ENCODE data around the gene QRICH2.

QRICH2 gene

GRCh38 chr17:76307966-76308338 lies at the start of gene QRICH2:
Gene QRICH2 (minus strand): TSS chr17:76308276. CDS start chr17:76307998, 278 bp downstream.
- TF ChIP-seq, protein P1, sequence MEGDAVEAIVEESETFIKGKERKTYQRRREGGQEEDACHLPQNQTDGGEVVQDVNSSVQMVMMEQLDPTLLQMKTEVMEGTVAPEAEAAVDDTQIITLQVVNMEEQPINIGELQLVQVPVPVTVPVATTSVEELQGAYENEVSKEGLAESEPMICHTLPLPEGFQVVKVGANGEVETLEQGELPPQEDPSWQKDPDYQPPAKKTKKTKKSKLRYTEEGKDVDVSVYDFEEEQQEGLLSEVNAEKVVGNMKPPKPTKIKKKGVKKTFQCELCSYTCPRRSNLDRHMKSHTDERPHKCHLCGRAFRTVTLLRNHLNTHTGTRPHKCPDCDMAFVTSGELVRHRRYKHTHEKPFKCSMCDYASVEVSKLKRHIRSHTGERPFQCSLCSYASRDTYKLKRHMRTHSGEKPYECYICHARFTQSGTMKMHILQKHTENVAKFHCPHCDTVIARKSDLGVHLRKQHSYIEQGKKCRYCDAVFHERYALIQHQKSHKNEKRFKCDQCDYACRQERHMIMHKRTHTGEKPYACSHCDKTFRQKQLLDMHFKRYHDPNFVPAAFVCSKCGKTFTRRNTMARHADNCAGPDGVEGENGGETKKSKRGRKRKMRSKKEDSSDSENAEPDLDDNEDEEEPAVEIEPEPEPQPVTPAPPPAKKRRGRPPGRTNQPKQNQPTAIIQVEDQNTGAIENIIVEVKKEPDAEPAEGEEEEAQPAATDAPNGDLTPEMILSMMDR (IDR thresholded peaks at IDR 0.05; ENCODE audit: control extremely low read depth, extremely low read depth, low read depth, missing control alignments): no peak
- ChIA-PET CTCF (interaction anchor here (0.8 to 4.3 kb wide), 7 partner anchors 8 to 294 kb away, joined by 3 to 25 read pairs (median 3); partner anchors contain the start of gene PRPSAP1), POLR2A (no interaction called here)
- DNase-seq (ENCODE audit: extremely low spot score): no peak

GRCh38 chr17:76357597-76358158 lies 49.6 kb upstream of the QRICH2 start:
- ChIA-PET POLR2A (no interaction called here), CTCF (interaction anchor here (0.7 to 2.1 kb wide), 4 partner anchors 28 to 70 kb away, joined by 3 to 6 read pairs (median 4); no protein-coding TSS in a partner anchor)
- DNase-seq (ENCODE audit: extremely low spot score): no peak
- TF ChIP-seq, protein P1 (IDR thresholded peaks at IDR 0.05; ENCODE audit: control extremely low read depth, extremely low read depth, low read depth, missing control alignments): no peak

GRCh38 chr17:76356803-76357456 lies 48.9 kb upstream of the QRICH2 start:
- ChIA-PET CTCF (interaction anchor here (2.2 kb wide), 1 partner anchor 41 kb away, joined by 10 read pairs; no protein-coding TSS in a partner anchor), POLR2A (no interaction called here)
- TF ChIP-seq, protein P1 (IDR thresholded peaks at IDR 0.05; ENCODE audit: control extremely low read depth, extremely low read depth, low read depth, missing control alignments): no peak
- no peak for DNase-seq (ENCODE audit: extremely low spot score)

DNA sequence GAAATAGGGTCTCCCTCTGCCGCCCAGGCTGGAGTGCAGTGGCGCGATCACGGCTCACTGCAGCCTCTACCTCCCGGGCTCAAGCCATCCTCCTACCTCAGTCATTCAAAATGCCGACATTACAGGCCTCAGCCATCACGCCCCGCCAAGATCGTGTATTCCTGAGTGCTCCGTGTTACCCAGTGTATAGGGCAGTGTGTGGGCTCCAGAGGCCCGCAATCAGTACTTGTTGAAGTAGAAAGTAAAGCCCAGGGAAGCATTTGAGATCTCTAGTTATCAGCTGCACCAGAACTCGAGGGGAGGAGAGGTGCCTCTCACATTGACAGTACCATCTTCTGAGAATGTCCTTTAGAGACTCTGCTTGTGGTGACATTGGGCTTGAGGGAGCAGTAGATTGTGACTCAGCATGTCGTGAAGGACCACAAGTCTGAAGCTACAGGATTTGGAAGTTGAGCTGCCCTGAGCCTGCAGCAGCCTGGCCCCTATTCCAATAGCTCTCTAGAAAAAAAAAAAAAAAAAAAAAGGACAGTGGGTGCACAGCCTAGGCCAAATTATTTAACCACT lies 46.8 kb upstream of the QRICH2 start:
- ChIA-PET CTCF (interaction anchor here (0.8 to 2.7 kb wide), 10 partner anchors 9 to 173 kb away, joined by 3 to 20 read pairs (median 5); no protein-coding TSS in a partner anchor), POLR2A (no interaction called here)
- TF ChIP-seq, protein P1 (IDR thresholded peaks at IDR 0.05; ENCODE audit: control extremely low read depth, extremely low read depth, low read depth, missing control alignments): no peak
- no peak for DNase-seq (ENCODE audit: extremely low spot score)

DNA sequence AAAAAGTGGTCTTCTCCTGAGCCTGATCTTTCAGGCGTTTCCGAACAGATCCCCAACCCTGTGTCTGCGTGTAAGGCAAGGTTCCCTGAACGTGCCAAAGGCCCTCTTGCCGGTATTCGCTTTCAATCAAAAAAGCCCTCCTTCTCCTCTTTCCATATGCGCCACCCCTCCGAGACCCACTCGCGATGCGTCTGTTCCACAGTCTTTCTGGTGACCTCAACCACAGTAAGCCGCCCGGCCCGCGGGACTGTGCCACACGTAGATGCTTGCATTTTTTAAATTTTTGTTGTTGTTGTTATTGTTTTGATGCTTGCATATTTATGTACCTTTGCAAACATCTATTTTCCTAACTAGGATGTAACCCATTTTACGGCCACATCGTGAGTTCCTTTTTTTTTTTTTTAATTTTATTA lies 46.2 kb upstream of the QRICH2 start:
- TF ChIP-seq, protein P1 (IDR thresholded peaks at IDR 0.05; ENCODE audit: control extremely low read depth, extremely low read depth, low read depth, missing control alignments): no peak
- POLR2A ChIA-PET: interaction anchor here (0.7 kb wide), 1 partner anchor 282 kb away, joined by 3 read pairs; the partner anchor contains the start of gene SRP68
- CTCF ChIA-PET: interaction anchor here (0.7 to 2.9 kb wide), 20 partner anchors 8 to 734 kb away, joined by 3 to 23 read pairs (median 4); partner anchors contain the start of genes SPHK1 and TRIM47
- no peak for DNase-seq (ENCODE audit: extremely low spot score)

DNA sequence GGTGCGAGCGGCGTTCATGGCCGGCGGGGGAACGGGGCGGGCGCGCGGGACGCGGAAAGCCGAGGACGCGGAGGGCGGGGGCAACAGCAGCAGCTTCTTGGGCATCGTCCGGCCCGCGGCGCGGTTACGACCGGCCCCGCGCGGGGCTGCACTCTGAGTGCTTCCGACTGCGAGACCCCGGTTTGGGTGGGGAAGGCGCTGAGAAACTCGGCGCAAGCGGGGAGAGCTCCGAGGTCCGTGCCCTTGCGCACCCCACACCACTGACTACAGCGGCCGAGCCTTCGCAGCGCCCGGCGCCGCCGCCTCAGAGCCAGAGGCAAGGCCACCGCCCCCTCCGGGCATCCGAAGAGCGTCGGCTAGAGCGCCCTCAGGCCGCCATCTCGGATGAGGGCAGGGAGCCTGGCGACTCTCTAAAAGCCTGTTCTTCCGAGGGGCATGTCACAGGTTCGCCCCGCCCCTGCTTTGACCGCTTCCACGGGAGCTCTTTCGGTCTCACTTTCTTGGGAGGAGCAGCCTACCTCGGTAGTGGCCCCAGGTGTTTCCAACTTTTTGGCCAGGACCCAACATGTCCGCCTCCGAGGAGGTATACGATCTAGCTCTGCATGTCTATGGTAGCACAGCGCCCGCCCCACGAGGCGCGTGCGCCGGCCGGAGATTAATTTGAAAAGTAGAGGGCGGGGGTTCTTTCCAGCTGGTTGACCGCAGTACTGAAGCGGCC lies 45.7 kb upstream of the QRICH2 start, which contains the start of gene PRPSAP1:
PRPSAP1 (minus strand) TSS at position 318 of the 718 bp plus-strand sequence; CDS start at position 105, 213 bp downstream.
- CTCF ChIA-PET: interaction anchor here (0.7 to 2.9 kb wide), 25 partner anchors 8 to 735 kb away, joined by 3 to 23 read pairs (median 4); partner anchors contain the start of genes SPHK1 and TRIM47
- TF ChIP-seq, protein P1 (IDR thresholded peaks at IDR 0.05; ENCODE audit: control extremely low read depth, extremely low read depth, low read depth, missing control alignments): no peak
- POLR2A ChIA-PET: interaction anchor here (0.7 kb wide), 1 partner anchor 281 kb away, joined by 3 read pairs; the partner anchor contains the start of gene SRP68
- DNase-seq (ENCODE audit: extremely low spot score): peak; percentile 93
